HG03103 (cell line): ENCODE measurements around the gene ATXN7L1.
"Not testable (repeated sequence)": the region's sequence is repeated elsewhere in the genome, so short reads cannot be mapped to it uniquely, and the experiment has no call there.

ENCODE experiments used
- ATAC-seq: cut with Tn5 transposase; IDR thresholded peaks from one replicate; pipeline ENCODE4 v1.9.1; 2021; ENCODE audit warnings: low read depth; ENCODE audit not compliant: unreplicated experiment

The ATXN7L1 gene

DNA sequence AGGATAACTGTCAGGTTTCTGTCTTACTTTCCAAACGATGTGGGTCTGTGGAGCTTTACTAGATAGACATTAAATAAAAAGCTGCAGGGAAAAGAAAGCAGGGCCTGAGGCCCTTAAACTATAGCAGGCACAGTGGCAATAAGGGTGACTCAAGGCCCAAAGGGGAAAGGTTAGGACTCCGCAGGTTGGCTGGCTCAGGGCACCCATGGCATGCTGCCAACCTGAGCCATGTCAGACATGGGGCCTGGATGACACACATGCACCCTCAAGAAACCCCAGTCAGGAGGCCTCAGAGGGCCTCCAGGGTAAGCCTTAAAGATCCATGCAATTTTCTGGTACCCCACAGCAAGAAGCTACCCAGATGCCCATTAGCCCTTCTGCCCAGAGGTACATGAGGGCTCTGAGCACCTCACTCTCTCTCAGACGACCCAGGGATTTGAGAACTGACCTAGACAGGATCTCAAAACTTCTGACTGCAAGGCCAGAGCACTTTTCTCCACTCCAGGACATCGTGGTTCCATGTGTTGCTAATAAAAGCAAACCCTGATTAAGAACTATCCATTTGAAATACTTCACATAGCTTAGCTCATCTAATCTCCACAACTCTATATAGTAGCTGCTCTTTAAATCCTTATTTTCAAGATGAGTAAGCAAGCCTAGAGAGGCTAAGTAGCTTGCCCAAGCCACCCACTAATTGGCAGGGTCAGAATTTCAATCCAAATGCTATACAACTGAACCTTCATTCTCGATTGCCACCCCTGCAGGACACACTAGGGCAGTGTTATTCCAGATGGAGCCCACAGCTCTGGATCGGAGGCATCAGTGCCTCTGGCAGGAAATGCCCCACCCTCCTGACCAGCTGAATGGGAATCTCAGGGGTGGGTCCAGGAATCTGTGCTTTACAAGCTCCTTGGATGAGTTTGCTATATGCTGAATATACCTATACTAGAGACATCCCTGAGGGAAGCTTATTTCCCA lies 162.6 kb downstream of the ATXN7L1 start:
- no peak for ATAC-seq

GRCh38 chr7:105712877-105713276 lies 163.5 kb downstream of the ATXN7L1 start:
- no peak for ATAC-seq

DNA sequence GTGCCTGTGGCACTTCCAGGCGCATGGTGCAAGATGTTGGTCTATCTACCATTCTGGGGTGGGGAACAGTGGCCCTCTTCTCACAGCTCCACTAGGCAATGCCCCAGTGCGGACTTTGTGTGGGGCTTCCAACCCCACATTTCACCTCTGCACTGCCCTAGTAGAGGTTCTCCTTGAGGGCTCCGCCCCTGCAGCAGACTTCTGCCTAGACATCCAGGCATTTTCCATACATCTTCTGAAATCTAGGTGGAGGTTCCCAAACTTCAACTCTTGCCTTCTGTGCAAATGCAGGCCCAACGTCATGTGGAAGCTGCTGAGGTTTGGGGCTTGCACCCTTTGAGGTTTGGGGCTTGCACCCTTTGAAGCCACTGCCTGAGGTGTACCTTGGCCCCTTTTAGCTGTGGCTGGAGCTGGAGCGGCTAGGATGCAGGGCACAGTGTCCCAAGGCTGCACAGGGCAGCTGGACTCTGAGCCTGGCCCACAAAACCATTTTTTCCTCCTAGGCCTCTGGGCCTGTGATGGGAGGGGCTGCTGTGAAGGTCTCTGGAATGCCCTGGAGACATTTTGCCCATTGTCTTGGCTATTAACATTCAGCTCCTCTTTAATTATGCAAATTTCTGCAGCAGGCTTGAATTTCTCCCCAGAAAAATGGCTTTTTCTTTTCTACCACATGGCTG lies 164.5 kb downstream of the ATXN7L1 start:
- ATAC-seq, result no peak

- not testable (repeated sequence) for ATAC-seq
Observed at GRCh38 chr7:105710720-105711119, 165.7 kb downstream of the ATXN7L1 start.

GRCh38 chr7:105708763-105709080 lies 167.7 kb downstream of the ATXN7L1 start:
- ATAC-seq, result no peak

- ATAC-seq, result no peak
Observed at GRCh38 chr7:105707967-105708762, 168.2 kb downstream of the ATXN7L1 start.

DNA sequence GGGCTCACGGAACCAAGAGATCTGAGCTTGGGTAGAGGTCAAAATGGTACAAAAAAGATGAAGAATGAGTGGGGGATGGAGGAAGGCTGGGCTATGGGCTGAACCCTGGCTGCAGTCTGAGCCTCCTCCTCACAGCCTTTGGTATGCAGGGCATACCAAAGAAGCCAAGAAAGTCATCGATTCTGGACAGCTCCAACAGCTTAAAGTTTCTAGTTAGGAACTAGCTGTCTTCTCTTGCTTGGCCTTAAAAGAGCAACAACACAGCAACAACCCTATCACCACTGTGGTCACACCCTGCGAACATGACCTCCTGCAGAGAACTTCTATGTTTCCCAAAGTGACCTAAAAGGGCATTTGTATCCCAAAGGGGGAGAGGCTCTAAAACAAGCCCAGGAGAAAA lies 169.0 kb downstream of the ATXN7L1 start:
- no peak for ATAC-seq

DNA sequence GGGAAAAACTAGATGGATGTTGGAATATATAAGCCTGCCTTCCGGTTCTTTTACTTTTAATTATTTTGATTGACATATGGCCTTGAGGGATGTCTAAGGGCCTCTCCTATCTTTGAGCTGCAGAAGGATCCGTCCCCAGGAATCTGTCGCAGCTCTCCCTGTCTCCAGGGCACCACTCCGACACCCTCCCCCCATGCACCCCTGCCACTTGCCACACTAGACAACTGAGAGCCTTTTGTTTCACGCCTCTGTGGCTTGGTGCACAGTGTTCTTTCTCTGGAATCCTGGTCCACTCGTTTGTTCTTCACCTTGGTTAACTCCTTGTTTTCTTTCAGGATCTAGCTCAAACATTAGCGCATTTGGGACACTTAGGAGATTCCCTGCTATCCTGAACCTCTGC lies 171.0 kb downstream of the ATXN7L1 start:
- ATAC-seq, result no peak

DNA sequence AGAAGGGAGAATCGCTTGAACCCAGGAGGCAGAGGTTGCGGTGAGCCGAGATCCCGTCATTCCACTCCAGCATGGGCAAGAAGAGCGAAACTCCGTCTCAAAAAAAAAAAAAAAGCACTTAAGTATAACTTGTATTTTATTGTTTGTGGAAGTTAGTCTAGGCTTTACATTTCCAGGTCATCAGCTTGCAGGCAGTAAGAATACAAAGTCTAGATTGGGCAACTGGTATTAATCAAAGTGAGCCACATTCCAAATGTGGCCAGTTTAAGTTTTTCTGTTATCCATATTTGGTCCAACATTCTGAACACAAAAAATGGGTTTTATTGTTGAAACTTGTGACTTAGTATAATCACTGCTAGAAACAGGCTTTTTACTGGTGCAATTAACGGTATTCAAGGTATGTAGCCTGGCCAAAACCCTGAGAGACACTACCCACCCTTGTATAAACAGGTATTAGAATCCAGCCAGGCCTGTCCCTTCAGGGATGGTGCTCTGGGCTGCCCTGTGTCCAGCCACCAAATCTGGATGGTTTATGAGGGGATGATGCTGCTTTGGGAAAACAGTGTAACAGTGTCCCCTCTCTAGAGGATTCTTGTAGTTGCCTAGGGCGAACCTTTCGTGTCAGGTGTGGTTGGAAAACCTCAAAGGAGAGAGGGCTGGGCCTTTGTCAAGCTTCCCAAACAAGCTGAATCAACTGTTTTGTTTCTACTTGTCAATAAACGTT lies 173.0 kb downstream of the ATXN7L1 start:
- no peak for ATAC-seq

GRCh38 chr7:105699568-105700236 lies 176.7 kb downstream of the ATXN7L1 start:
- no peak for ATAC-seq

DNA sequence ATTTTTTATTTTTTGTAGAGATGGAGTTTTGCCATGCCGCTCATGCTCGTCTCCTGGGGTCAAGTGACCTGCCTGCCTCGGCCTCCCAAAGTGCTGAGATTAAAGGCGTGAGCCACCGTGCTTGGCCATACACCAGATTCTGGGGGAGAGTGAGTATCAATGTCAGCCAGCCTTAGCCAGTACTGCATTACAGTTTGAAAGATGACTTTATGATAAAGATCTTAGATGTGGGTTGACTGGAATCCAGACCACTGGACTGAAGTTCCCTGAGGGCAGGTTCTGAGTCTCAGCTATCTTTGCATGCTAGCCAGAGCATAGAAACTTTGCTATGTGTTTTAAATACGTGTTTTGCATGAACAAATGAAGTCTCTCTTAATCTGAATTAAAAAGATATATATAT lies 177.9 kb downstream of the ATXN7L1 start:
- ATAC-seq, result no peak

DNA sequence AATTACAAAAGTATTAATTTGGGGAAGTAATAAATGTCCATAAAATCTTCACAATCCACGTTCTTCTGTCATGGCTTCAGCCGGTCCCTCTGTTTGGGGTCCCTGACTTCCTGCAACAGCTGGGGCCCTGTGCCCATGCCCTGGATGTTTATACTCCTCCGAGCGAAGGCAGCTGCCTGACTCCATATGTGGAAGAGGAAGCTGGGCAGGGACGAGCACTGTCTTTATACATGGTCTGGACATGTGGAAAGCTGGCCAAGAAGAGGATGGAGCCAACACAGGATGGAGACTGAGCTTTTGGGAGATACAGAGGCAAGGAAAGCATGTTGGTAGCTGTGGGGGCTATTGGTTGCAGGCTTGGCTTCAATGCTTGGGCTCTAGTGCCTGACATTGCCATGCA lies 178.6 kb downstream of the ATXN7L1 start:
- no peak for ATAC-seq

GRCh38 chr7:105697169-105697568 lies 179.2 kb downstream of the ATXN7L1 start:
- not testable (repeated sequence) for ATAC-seq

- ATAC-seq, result no peak
Observed at GRCh38 chr7:105693576-105693975, 182.8 kb downstream of the ATXN7L1 start.

- peak; percentile 61 for ATAC-seq
Observed at GRCh38 chr7:105691680-105692564, 184.5 kb downstream of the ATXN7L1 start.

DNA sequence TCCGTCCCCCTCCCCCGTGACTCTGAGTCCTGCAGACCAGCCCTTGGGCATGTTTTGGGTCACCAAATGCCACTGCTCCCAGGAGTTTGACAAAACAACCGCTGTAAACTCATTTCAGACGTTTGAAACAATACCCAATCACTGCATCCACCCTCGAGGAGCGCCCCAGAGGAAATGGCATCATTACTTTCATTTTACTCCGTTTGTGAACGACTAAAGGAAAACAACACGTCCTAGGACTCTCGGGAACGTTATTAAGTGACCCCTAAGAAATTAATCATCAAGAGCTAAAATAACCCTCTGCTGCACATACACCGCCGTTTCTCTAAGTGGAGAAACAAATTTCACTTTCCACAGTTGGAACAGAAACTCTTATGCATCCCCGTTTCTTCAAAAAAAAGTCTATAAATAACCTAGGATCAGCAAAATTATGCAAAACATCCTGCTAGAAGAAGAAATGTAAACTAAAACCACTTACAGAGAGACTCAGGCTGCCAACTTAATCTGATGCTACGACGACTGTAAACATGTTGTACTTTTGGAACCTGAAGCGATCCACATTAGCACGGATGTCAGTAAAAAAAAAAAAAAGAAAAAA lies 185.2 kb downstream of the ATXN7L1 start:
- no peak for ATAC-seq

DNA sequence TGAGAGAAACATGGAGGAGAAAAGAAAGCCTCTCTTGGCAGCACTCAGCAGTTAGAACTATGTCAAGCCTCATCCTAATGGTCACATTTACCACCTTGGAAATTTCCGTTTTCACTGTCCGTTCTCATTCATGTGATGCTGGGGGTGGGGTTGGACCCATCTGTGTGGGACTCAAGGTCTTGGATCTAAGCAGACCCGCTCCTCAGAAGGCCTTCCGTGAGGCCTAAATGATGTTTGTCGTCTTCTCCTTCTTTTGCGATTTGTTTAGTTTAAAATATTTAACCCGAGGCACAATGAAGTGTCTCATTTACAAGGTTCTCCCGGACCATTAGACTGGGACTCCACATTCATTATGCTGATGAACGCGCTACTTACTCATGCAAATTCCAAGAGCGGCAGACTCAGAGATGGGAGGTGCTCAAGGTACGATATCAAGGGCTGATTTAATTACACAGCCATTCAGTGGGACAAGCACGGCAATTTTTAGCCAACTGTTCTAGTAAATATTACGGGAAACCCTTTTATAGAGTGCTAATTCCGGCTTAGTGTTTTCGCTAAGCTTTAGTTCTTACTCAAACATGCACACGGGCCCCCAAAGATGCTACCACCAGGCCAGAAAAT lies 186.0 kb downstream of the ATXN7L1 start:
- no peak for ATAC-seq
